H1 (cell line): ENCODE data around the gene ANKRD26. TPM values are rescaled to one million over a fixed set of nuclear protein-coding genes. Genes with fewer than 3 reads are reported as not detected.

Source experiments
- CTCF ChIA-PET: fragments of 300-600 bp; sonication (Branson Sonifier 250); formaldehyde crosslinking; loops from one replicate; lab custom pipeline; 2021; ENCODE audit not compliant: partially characterized antibody; lab: Charles Lee
- POLR2A ChIA-PET: fragments of 300-600 bp; sonication (Branson Sonifier 250); formaldehyde crosslinking; loops from one replicate; lab custom pipeline; 2021; ENCODE audit warnings: inconsistent platforms; ENCODE audit not compliant: partially characterized antibody; lab: Charles Lee
- DNase-seq, 2 experiments: peaks; one replicate each; pipeline versions ENCODE4 v3.0.0 to v3.0.0-alpha.2; 2010 to 2022; ENCODE audit warnings: low spot score in 2 of 2, low read depth in 1 of 2, mixed read lengths in 1 of 2
- FAIRE-seq: peaks from 2 replicates; lab custom pipeline; 2011; peaks lifted over from hg19 to GRCh38; lab: Jason Lieb, UNC
- H2AFZ ChIP-seq: 2 replicates; pipeline ENCODE4 v1.8.1; 2012; ENCODE audit warnings: low read length, inconsistent platforms
- H2AK5ac ChIP-seq: 2 replicates; pipeline ENCODE4 v1.6.1; 2013; ENCODE audit warnings: low read depth, low read length
- H2BK120ac ChIP-seq: replicated peaks from 2 replicates; pipeline ENCODE3; 2013; ENCODE audit warnings: low read depth, low read length, inconsistent platforms
- H2BK12ac ChIP-seq: 2 replicates; pipeline ENCODE4 v1.6.1; 2013; ENCODE audit warnings: low read depth, low read length
- H2BK15ac ChIP-seq: 2 replicates; pipeline ENCODE4 v1.6.1; 2013; ENCODE audit warnings: low read length
- H2BK20ac ChIP-seq: 2 replicates; pipeline ENCODE4 v1.6.1; 2013; ENCODE audit warnings: low read length
- H2BK5ac ChIP-seq: 2 replicates; pipeline ENCODE4 v1.6.1; 2013; ENCODE audit warnings: low read depth, low read length
- H3K14ac ChIP-seq: 2 replicates; pipeline ENCODE4 v1.6.1; 2013; ENCODE audit warnings: inconsistent platforms; ENCODE audit not compliant: insufficient read length
- H3K18ac ChIP-seq: 2 replicates; pipeline ENCODE4 v1.6.1; 2013; ENCODE audit warnings: low read length; ENCODE audit errors: extremely low read depth
- H3K23ac ChIP-seq: 2 replicates; pipeline ENCODE4 v1.6.1; 2013; ENCODE audit warnings: inconsistent platforms; ENCODE audit not compliant: insufficient read length
- H3K23me2 ChIP-seq: 2 replicates; pipeline ENCODE4 v1.6.1; 2013; ENCODE audit warnings: low read depth, low read length
- H3K27ac ChIP-seq: 2 replicates; pipeline ENCODE4 v1.6.1; 2011; ENCODE audit warnings: low read depth, low read length, inconsistent platforms
- H3K27me3 ChIP-seq, 4 experiments: replicated peaks in 1 of 4; 1 replicate in 1 of 4; 2 replicates in 3 of 4; pipeline versions ENCODE4 v1.6.1 to v1.8.1; 2011 to 2013; ENCODE audit warnings: low read length in 3 of 4, mild to moderate bottlenecking in 3 of 4, inconsistent platforms in 2 of 4, mixed read lengths in 2 of 4, moderate library complexity in 1 of 4; ENCODE audit not compliant: control insufficient read depth in 3 of 4, insufficient read depth in 3 of 4; ENCODE audit errors: extremely low read depth in 1 of 4
- H3K36me3 ChIP-seq, 4 experiments: 2 replicates each; pipeline versions ENCODE4 v1.6.1 to v1.8.1; 2011 to 2013; ENCODE audit warnings: mild to moderate bottlenecking in 4 of 4, low read length in 3 of 4, moderate library complexity in 2 of 4, control low read depth in 1 of 4, inconsistent platforms in 1 of 4; ENCODE audit not compliant: insufficient read depth in 4 of 4, control insufficient read depth in 2 of 4
- H3K4ac ChIP-seq: replicated peaks from 2 replicates; pipeline ENCODE3; 2013; ENCODE audit warnings: low read length, low read depth, mixed read lengths, inconsistent platforms; ENCODE audit not compliant: insufficient read length
- H3K4me1 ChIP-seq, 4 experiments: replicated peaks in 1 of 4; 1 replicate in 1 of 4; 2 replicates in 3 of 4; pipeline versions ENCODE4 v1.6.1 to v1.8.1; 2011 to 2013; ENCODE audit warnings: low read length in 3 of 4, inconsistent platforms in 2 of 4, mixed read lengths in 1 of 4; ENCODE audit not compliant: insufficient read depth in 4 of 4, control insufficient read depth in 3 of 4
- H3K4me2 ChIP-seq, 2 experiments: 2 replicates each; pipeline versions ENCODE4 v1.6.1 to v1.8.1; 2011 to 2013; ENCODE audit warnings: low read depth in 2 of 2, low read length in 2 of 2, control low read depth in 1 of 2, inconsistent platforms in 1 of 2, mild to moderate bottlenecking in 1 of 2; ENCODE audit not compliant: insufficient read depth in 1 of 2
- H3K4me3 ChIP-seq, 4 experiments: fragments of 200-600, 300-600 bp in 1 of 4; sonication (generic), shearing (Covaris generic), sonication (Bioruptor Twin) in 1 of 4; 2 replicates each; pipeline versions ENCODE4 v1.5.1 to v1.8.1; 2011 to 2016; ENCODE audit warnings: low read length in 4 of 4, low read depth in 3 of 4, control low read depth in 2 of 4, inconsistent platforms in 2 of 4, mild to moderate bottlenecking in 2 of 4, mixed read lengths in 1 of 4, moderate library complexity in 1 of 4; ENCODE audit not compliant: insufficient read depth in 2 of 4; ENCODE audit errors: extremely low read depth in 1 of 4
- H3K56ac ChIP-seq: replicated peaks from 2 replicates; pipeline ENCODE3; 2013; ENCODE audit warnings: low read depth, mild to moderate bottlenecking, mixed read lengths, low read length, inconsistent platforms; ENCODE audit not compliant: insufficient read length
- H3K79me1 ChIP-seq: 2 replicates; pipeline ENCODE4 v1.6.1; 2013; ENCODE audit warnings: low read depth, low read length, control low read depth
- H3K79me2 ChIP-seq, 2 experiments: 2 replicates each; pipeline versions ENCODE4 v1.6.1 to v1.8.1; 2012 to 2013; ENCODE audit warnings: low read length in 2 of 2, mild to moderate bottlenecking in 2 of 2, inconsistent platforms in 1 of 2; ENCODE audit not compliant: insufficient read depth in 2 of 2, control insufficient read depth in 1 of 2
- H3K9ac ChIP-seq, 4 experiments: replicated peaks in 1 of 4; 1 replicate in 1 of 4; 2 replicates in 3 of 4; pipeline versions ENCODE4 v1.6.1 to v1.8.1; 2011 to 2013; ENCODE audit warnings: low read depth in 3 of 4, low read length in 3 of 4, control low read depth in 2 of 4, mild to moderate bottlenecking in 2 of 4, moderate library complexity in 2 of 4, inconsistent platforms in 1 of 4; ENCODE audit errors: extremely low read depth in 1 of 4
- H3K9me3 ChIP-seq, 2 experiments: 2 replicates each; pipeline versions ENCODE4 v1.6.1 to v1.8.1; 2012 to 2013; ENCODE audit warnings: mild to moderate bottlenecking in 2 of 2, moderate library complexity in 2 of 2, control low read depth in 1 of 2, inconsistent platforms in 1 of 2, low read depth in 1 of 2, low read length in 1 of 2, mixed read lengths in 1 of 2; ENCODE audit not compliant: insufficient read depth in 2 of 2
- H4K20me1 ChIP-seq, 2 experiments: replicated peaks in 1 of 2; 2 replicates each; pipeline versions ENCODE3 to v1.8.1; 2011 to 2013; ENCODE audit warnings: inconsistent platforms in 2 of 2, low read length in 2 of 2, mild to moderate bottlenecking in 1 of 2; ENCODE audit not compliant: insufficient read depth in 2 of 2, control insufficient read depth in 1 of 2
- H4K5ac ChIP-seq: 2 replicates; pipeline ENCODE4 v1.6.1; 2013; ENCODE audit warnings: low read length, low read depth, mixed read lengths, inconsistent platforms; ENCODE audit not compliant: insufficient read length
- H4K8ac ChIP-seq: 2 replicates; pipeline ENCODE4 v1.8.0; 2013; ENCODE audit warnings: mild to moderate bottlenecking, moderate library complexity, low read length, inconsistent platforms; ENCODE audit not compliant: insufficient read depth; ENCODE audit errors: extremely low read depth
- H4K91ac ChIP-seq: replicated peaks from 2 replicates; pipeline ENCODE3; 2013; ENCODE audit warnings: low read length, mixed read lengths, inconsistent platforms; ENCODE audit not compliant: insufficient read length
- BRCA1 ChIP-seq: IDR thresholded peaks from 2 replicates; pipeline ENCODE4 v1.6.1; 2012; ENCODE audit warnings: low read depth, low read length, improper control_type of control experiment
- CHD2 ChIP-seq: IDR thresholded peaks from 2 replicates; pipeline ENCODE4 v1.6.1; 2012; ENCODE audit warnings: low read length, improper control_type of control experiment
- CTBP2 ChIP-seq: IDR thresholded peaks from 2 replicates; pipeline ENCODE4 v1.7.0; 2011; ENCODE audit warnings: borderline replicate concordance, mild to moderate bottlenecking, moderate library complexity, mixed read lengths, low read length; ENCODE audit not compliant: insufficient read depth, insufficient read length
- GABPA ChIP-seq: IDR thresholded peaks from 2 replicates; pipeline ENCODE4 v1.6.1; 2011; ENCODE audit warnings: mild to moderate bottlenecking, low read length, moderate library complexity, borderline replicate concordance; ENCODE audit not compliant: insufficient read depth
- JUN ChIP-seq: IDR thresholded peaks from 2 replicates; pipeline ENCODE4 v1.6.1; 2011; ENCODE audit warnings: low read depth, mild to moderate bottlenecking, improper control_type of control experiment, low read length
- KDM1A ChIP-seq: fragments of 200-600, 300-600 bp; sonication (generic); IDR thresholded peaks from 2 replicates; pipeline ENCODE4 v1.7.1; 2016; ENCODE audit warnings: mild to moderate bottlenecking, low read length, borderline replicate concordance
- MAFK ChIP-seq: IDR thresholded peaks from 2 replicates; pipeline ENCODE4 v1.6.1; 2012; ENCODE audit warnings: low read depth, mild to moderate bottlenecking, improper control_type of control experiment, low read length
- NRF1 ChIP-seq: IDR thresholded peaks from 2 replicates; pipeline ENCODE4 v1.6.1; 2011; ENCODE audit warnings: mild to moderate bottlenecking, low read depth, low read length, improper control_type of control experiment
- RBBP5 ChIP-seq: IDR thresholded peaks from 2 replicates; pipeline ENCODE4 v1.7.1; 2012; ENCODE audit warnings: low read depth, mild to moderate bottlenecking, inconsistent platforms, low read length, moderate library complexity, borderline replicate concordance
- RNF2 ChIP-seq: fragments of 200-900, 300-1000 bp; sonication (generic); IDR thresholded peaks from 2 replicates; pipeline ENCODE4 v1.7.1; 2016; ENCODE audit warnings: borderline replicate concordance, low read depth, mild to moderate bottlenecking, antibody characterized with exemption, low read length; ENCODE audit not compliant: poor library complexity, severe bottlenecking; ENCODE audit errors: missing control alignments
- SUZ12 ChIP-seq: fragments of 200-600 bp; sonication (generic); IDR thresholded peaks from 2 replicates; pipeline ENCODE4 v1.6.1; 2012; ENCODE audit warnings: mild to moderate bottlenecking, inconsistent platforms, low read length, moderate library complexity, mixed read lengths
- TAF7 ChIP-seq: optimal IDR thresholded peaks from 2 replicates; pipeline ENCODE3; 2011; ENCODE audit warnings: low read depth, mild to moderate bottlenecking, inconsistent platforms, low read length, moderate library complexity, borderline replicate concordance
- USF2 ChIP-seq: IDR thresholded peaks from 2 replicates; pipeline ENCODE4 v1.6.1; 2011; ENCODE audit warnings: low read length, improper control_type of control experiment
- WGBS, 2 experiments: shearing (Covaris generic) in 1 of 2; methylation state at CpG; one replicate each; pipeline versions ENCODE4 v1.1.6 to v1.1.7; 2013 to 2015; ENCODE audit warnings: low lambda C conversion rate in 2 of 2, mixed read lengths in 2 of 2, inconsistent platforms in 1 of 2, low coverage in 1 of 2, missing lambda C conversion rate in 1 of 2; ENCODE audit not compliant: insufficient replicate concordance in 2 of 2, insufficient coverage in 1 of 2, insufficient read length in 1 of 2; ENCODE audit errors: extremely low coverage in 1 of 2, missing lambda C conversion rate in 1 of 2; 5-methylcytosine and 5-hydroxymethylcytosine counted together
- polyA plus RNA-seq, 7 experiments: library from polyadenylated mRNA; depleted of rRNA in 3 of 7; stranded (reverse) in 5 of 7; unstranded in 2 of 7; fragments of >200 nt in 5 of 7; fragments of 200-250 nt in 2 of 7; gene quantifications; 1 replicate in 5 of 7; 2 replicates in 1 of 7; 4 replicates in 1 of 7; pipeline versions ENCODE4 v1.2.1 to v1.2.3, GENCODE V29; 2011 to 2013; ENCODE audit warnings: missing spikeins in 2 of 7, mixed read lengths in 2 of 7
- total RNA-seq: library from RNA; stranded (reverse); fragmentation: NEBNext Ultra II Directional; extraction: Animal tissue kit (Norgen Biotek cat#: 25700); gene quantifications from 2 replicates; pipeline ENCODE4 v1.2.1, GENCODE V29; 2021

The ANKRD26 gene
- total and polyA plus RNA-seq, 2 of the 8 experiments (the other 6 are each of a cell fraction or from before 2014, with no cell fraction given) = 1.3 to 8.8 TPM

- Histone ChIP-seq H3K27me3 (no peaks in the 10 kb centered on the region), H4K5ac (no peak overlapping the region), H2BK12ac (no peak overlapping the region), H3K79me1 (no peaks in the 10 kb centered on the region), H2AK5ac (no peak overlapping the region), H2BK120ac (no peak overlapping the region), H2AFZ (no peak overlapping the region), H3K36me3 (peaks cover 0 to 17% (median 1%) of the 10 kb centered on the region in 4 experiments; a peak in 4 of 8 replicates), H3K18ac (no peak overlapping the region), H4K8ac (no peak overlapping the region), H3K9me3 (no peaks in the 10 kb centered on the region), H3K56ac (no peak overlapping the region), H3K23ac (no peak overlapping the region), H3K79me2 (no peaks in the 10 kb centered on the region), H3K4me1 (no peaks in the 10 kb centered on the region), H4K91ac (no peak overlapping the region), H3K4me2 (no peak overlapping the region), H2BK20ac (no peak overlapping the region), H3K4ac (no peak overlapping the region), H3K4me3 (no peak overlapping the region), H3K14ac (no peak overlapping the region), H2BK15ac (no peak overlapping the region), H3K9ac (no peak overlapping the region), H2BK5ac (no peak overlapping the region), H4K20me1 (no peaks in the 10 kb centered on the region), H3K27ac (no peak overlapping the region), H3K23me2 (no peaks in the 10 kb centered on the region)
- DNase-seq (no peak), FAIRE-seq (no peak)
- CTCF ChIA-PET = interaction anchor here (0.7 kb wide), 1 partner anchor 140 kb away, joined by 3 read pairs; no protein-coding TSS in a partner anchor
- POLR2A ChIA-PET = no interaction called here
- WGBS, 2 experiments = 87% methylated on average over 2 of the region's 2 CpGs; no CpG with 5 or more reads in 1 of the 2 experiments
- TF ChIP-seq JUN = no peak
- TF ChIP-seq SUZ12 = no peak
- no peak for TF ChIP-seq BRCA1
- TF ChIP-seq RNF2 = no peak
- no peak for TF ChIP-seq CHD2
- no peak for TF ChIP-seq USF2
- TF ChIP-seq RBBP5 = no peak
- TF ChIP-seq NRF1 = no peak
- TF ChIP-seq GABPA = no peak
- TF ChIP-seq CTBP2 = no peak
- no peak for TF ChIP-seq KDM1A
- no peak for TF ChIP-seq TAF7
- no peak for TF ChIP-seq MAFK
Measured at GRCh38 chr10:27030060-27030459, 70.2 kb downstream of the ANKRD26 start.
